GM23338 (cell line): Measurements from ENCODE around the gene BMF. TPM values are rescaled to one million over a fixed set of nuclear protein-coding genes. Genes with fewer than 3 reads are reported as not detected.

Experiments used
- ATAC-seq: fragments of 200-7000 bp; cut with Tn5 transposase; 3 replicates; pipeline ENCODE4 v1.9.1; 2020
- DNase-seq: peaks from one replicate; pipeline ENCODE4 v3.0.0-alpha.2; 2015; ENCODE audit warnings: low spot score
- H2AFZ ChIP-seq: fragments of 200-600 bp; sonication (generic); 2 replicates; pipeline ENCODE4 v1.8.0; 2016; ENCODE audit warnings: antibody characterized with exemption, mild to moderate bottlenecking, moderate library complexity
- H3F3A ChIP-seq: fragments of 200-600 bp; sonication (generic); replicated peaks from 2 replicates; pipeline ENCODE4 v1.8.0; 2017; ENCODE audit warnings: antibody characterized with exemption, mixed run types, low read depth
- H3K27ac ChIP-seq: fragments of 200-600 bp; sonication (generic); 2 replicates; pipeline ENCODE4 v1.6.1; 2016; ENCODE audit warnings: low read depth
- H3K27me3 ChIP-seq: fragments of 200-600 bp; sonication (generic); 2 replicates; pipeline ENCODE4 v1.8.0; 2016; ENCODE audit warnings: mild to moderate bottlenecking, mixed run types, moderate library complexity; ENCODE audit not compliant: insufficient read depth
- H3K36me3 ChIP-seq: fragments of 200-600 bp; sonication (generic); 2 replicates; pipeline ENCODE4 v1.8.0; 2016; ENCODE audit warnings: mild to moderate bottlenecking; ENCODE audit not compliant: insufficient read depth
- H3K4me1 ChIP-seq: fragments of 200-600 bp; sonication (generic); 2 replicates; pipeline ENCODE4 v1.8.0; 2016; ENCODE audit warnings: mild to moderate bottlenecking, moderate library complexity; ENCODE audit not compliant: insufficient read depth
- H3K4me2 ChIP-seq: fragments of 200-600 bp; sonication (generic); 2 replicates; pipeline ENCODE4 v1.7.1; 2017; ENCODE audit warnings: mixed run types
- H3K4me3 ChIP-seq: fragments of 200-600 bp; sonication (generic); 2 replicates; pipeline ENCODE4 v1.6.1; 2016; ENCODE audit warnings: mixed run types
- H3K79me2 ChIP-seq: fragments of 200-600 bp; sonication (generic); replicated peaks from 2 replicates; pipeline ENCODE4 v1.8.0; 2017; ENCODE audit warnings: mild to moderate bottlenecking; ENCODE audit not compliant: insufficient read depth
- H3K9me2 ChIP-seq: fragments of 200-600 bp; sonication (generic); 2 replicates; pipeline ENCODE4 v1.8.0; 2017; ENCODE audit not compliant: insufficient read depth
- H4K20me1 ChIP-seq: fragments of 200-600 bp; sonication (generic); replicated peaks from 2 replicates; pipeline ENCODE4 v1.8.0; 2017; ENCODE audit warnings: mild to moderate bottlenecking; ENCODE audit not compliant: insufficient read depth
- H3K27ac Mint-ChIP-seq: 2 replicates; pipeline ENCODE4 v1.8.0; 2020; ENCODE audit warnings: inconsistent platforms, mild to moderate bottlenecking, moderate library complexity, mixed read lengths
- H3K27me3 Mint-ChIP-seq: 3 replicates; pipeline ENCODE4 v1.8.0; 2022; ENCODE audit warnings: low read depth, mild to moderate bottlenecking, moderate library complexity, mixed read lengths, inconsistent platforms; ENCODE audit not compliant: insufficient read depth, poor library complexity
- H3K36me3 Mint-ChIP-seq: 3 replicates; pipeline ENCODE4 v1.8.0; 2021; ENCODE audit warnings: low read depth, mild to moderate bottlenecking, inconsistent platforms, moderate library complexity, mixed read lengths
- H3K4me1 Mint-ChIP-seq: 3 replicates; pipeline ENCODE4 v1.8.0; 2020; ENCODE audit warnings: mild to moderate bottlenecking, inconsistent platforms, mixed read lengths
- H3K4me3 Mint-ChIP-seq: 3 replicates; pipeline ENCODE4 v1.8.0; 2021; ENCODE audit warnings: moderate library complexity, mild to moderate bottlenecking, inconsistent platforms, mixed read lengths
- H3K9me3 Mint-ChIP-seq: 3 replicates; pipeline ENCODE4 v1.8.0; 2020; ENCODE audit warnings: moderate library complexity, mild to moderate bottlenecking, inconsistent platforms, mixed read lengths
- CREB1 ChIP-seq: fragments of 250-450 bp; sonication (Bioruptor Pico); IDR thresholded peaks from 2 replicates; pipeline ENCODE4 v1.5.0; 2020; ENCODE audit warnings: low read depth, mild to moderate bottlenecking, moderate library complexity
- CTCF ChIP-seq, 2 experiments: fragments of 200-600 bp in 1 of 2; sonication (generic) in 1 of 2; conservative IDR thresholded peaks; 2 replicates each; pipeline versions ENCODE4 v1.5.1 to v1.6.1; 2016 to 2017; ENCODE audit warnings: antibody characterized with exemption in 2 of 2, low read depth in 2 of 2, mild to moderate bottlenecking in 2 of 2, moderate library complexity in 1 of 2
- ETS1 ChIP-seq: IDR thresholded peaks from 2 replicates; pipeline ENCODE4 v1.6.1; 2016; ENCODE audit warnings: antibody characterized with exemption
- EZH2 ChIP-seq: fragments of 200-600 bp; sonication (generic); IDR thresholded peaks from one replicate; pipeline ENCODE4 v1.8.0; 2017; ENCODE audit warnings: antibody characterized with exemption, mild to moderate bottlenecking, low read depth; ENCODE audit not compliant: unreplicated experiment
- EZH2phosphoT487 ChIP-seq: fragments of 200-600 bp; sonication (generic); IDR thresholded peaks from one replicate; pipeline ENCODE4 v1.8.1; 2018; ENCODE audit warnings: antibody characterized with exemption; ENCODE audit not compliant: unreplicated experiment
- JUNB ChIP-seq: IDR thresholded peaks from one replicate; pipeline ENCODE4 v1.6.1; 2016; ENCODE audit warnings: antibody characterized with exemption; ENCODE audit not compliant: unreplicated experiment
- NANOG ChIP-seq: IDR thresholded peaks from 2 replicates; pipeline ENCODE4 v1.6.1; 2016; ENCODE audit warnings: antibody characterized with exemption, borderline replicate concordance
- POLR2AphosphoS5 ChIP-seq: IDR thresholded peaks from 2 replicates; pipeline ENCODE4 v1.6.1; 2016; ENCODE audit warnings: antibody characterized with exemption, low read depth
- REST ChIP-seq: IDR thresholded peaks from one replicate; pipeline ENCODE4 v1.6.1; 2018; ENCODE audit warnings: antibody characterized with exemption; ENCODE audit not compliant: unreplicated experiment
- STAT1 ChIP-seq: IDR thresholded peaks from one replicate; pipeline ENCODE4 v1.6.1; 2016; ENCODE audit warnings: antibody characterized with exemption; ENCODE audit not compliant: unreplicated experiment
- ZNF114 ChIP-seq: fragments of 250-450 bp; sonication (Bioruptor Pico); IDR thresholded peaks from 2 replicates; pipeline ENCODE4 v1.5.0; 2020; ENCODE audit warnings: mild to moderate bottlenecking, moderate library complexity
- ZNF331 ChIP-seq: fragments of 250-450 bp; sonication (Bioruptor Pico); IDR thresholded peaks from 2 replicates; pipeline ENCODE4 v1.5.0; 2020; ENCODE audit warnings: low read depth, mild to moderate bottlenecking, moderate library complexity
- ZNF462 ChIP-seq: fragments of 250-450 bp; sonication (Bioruptor Pico); IDR thresholded peaks from 2 replicates; pipeline ENCODE4 v1.5.0; 2020; ENCODE audit warnings: mild to moderate bottlenecking, moderate library complexity
- polyA plus RNA-seq: library from polyadenylated mRNA; unstranded; fragments of >200 nt; fragmentation: Nextera tagmentation; extraction: Ambion mirVana; gene quantifications from 2 replicates; pipeline ENCODE4 v1.2.1, GENCODE V29; 2016
- total RNA-seq: library from RNA; depleted of rRNA; stranded (reverse); fragments of >200 nt; shearing (Covaris generic); gene quantifications from 2 replicates; pipeline ENCODE4 v1.2.3, GENCODE V29; 2014

BMF gene
- total and polyA plus RNA-seq, 2 experiments from 2014 or later = 2.0 to 20.3 TPM

- Mint-ChIP-seq H3K36me3 (no peaks in the 10 kb centered on the region; the same call in 2 of the 3 replicates), H3K9me3 (no peaks in the 10 kb centered on the region), H3K27ac (no peak overlapping the region), H3K4me1 (peaks cover 27% of the 10 kb centered on the region), H3K27me3 (no peaks in the 10 kb centered on the region), H3K4me3 (no peak overlapping the region)
- Histone ChIP-seq H3K27ac (no peak overlapping the region), H3K79me2 (no peaks in the 10 kb centered on the region), H2AFZ (no peak overlapping the region), H3F3A (no peaks in the 10 kb centered on the region), H3K36me3 (no peaks in the 10 kb centered on the region), H3K4me2 (no peak overlapping the region), H3K27me3 (no peaks in the 10 kb centered on the region), H4K20me1 (no peaks in the 10 kb centered on the region), H3K4me1 (peaks cover 5% of the 10 kb centered on the region), H3K4me3 (no peak overlapping the region), H3K9me2 (no peaks in the 10 kb centered on the region)
- ATAC-seq = no peak
- TF ChIP-seq ZNF462 (no peak), ETS1 (no peak), EZH2phosphoT487 (no peak), ZNF331 (CRISPR knock-in tag) (no peak), CTCF (conservative IDR thresholded peaks at IDR 0.05; ENCODE audit: low read depth in 2 of 2) (no peak), REST (no peak), CREB1 (CRISPR knock-in tag) (no peak), EZH2 (no peak), JUNB (no peak), NANOG (no peak), POLR2AphosphoS5 (no peak), ZNF114 (CRISPR knock-in tag) (no peak), STAT1 (no peak)
- DNase-seq = no peak
These were observed 45.1 kb downstream of the BMF start for GRCh38 chr15:40063563-40064011.
